Left lung (tissue), 10 donors: ENCODE data around the gene LYRM2. TPM values are rescaled to one million over a fixed set of nuclear protein-coding genes. Genes with fewer than 3 reads are reported as not detected.

ENCODE experiments used
- ATAC-seq: fragments of 200-7000 bp; cut with Tn5 transposase; one replicate; pipeline ENCODE4 v1.9.1; 2020; ENCODE audit warnings: moderate library complexity
- DNase-seq, 4 donors: peaks; one replicate each; pipeline ENCODE4 v3.0.0-alpha.2; 2013 to 2020
- H3K27ac ChIP-seq, 2 donors: fragments of 200-600 bp; sonication (generic) in 1 of 2; one replicate each; pipeline versions ENCODE4 v1.5.0 to v1.8.0; 2020 to 2021
- H3K27me3 ChIP-seq, 2 donors: fragments of 200-600 bp; sonication (generic) in 1 of 2; one replicate each; pipeline versions ENCODE4 v1.5.0 to v1.8.0; 2020 to 2021
- H3K36me3 ChIP-seq, 2 donors: fragments of 200-600 bp; sonication (generic) in 1 of 2; one replicate each; pipeline versions ENCODE4 v1.5.0 to v1.8.0; 2020 to 2021
- H3K4me1 ChIP-seq, 2 donors: fragments of 200-600 bp; one replicate each; pipeline ENCODE4 v1.8.0; 2021
- H3K4me3 ChIP-seq, 2 donors: fragments of 200-600 bp; sonication (generic) in 1 of 2; one replicate each; pipeline versions ENCODE4 v1.5.0 to v1.8.0; 2020 to 2021; ENCODE audit warnings: mild to moderate bottlenecking in 1 of 2
- H3K9me3 ChIP-seq, 2 donors: fragments of 200-600 bp; sonication (generic) in 1 of 2; one replicate each; pipeline versions ENCODE4 v1.5.0 to v1.8.0; 2020 to 2021
- CTCF ChIP-seq, 2 donors: fragments of 200-600 bp; sonication (generic) in 1 of 2; IDR thresholded peaks; one replicate each; pipeline versions ENCODE4 v1.5.0 to v1.8.0; 2021; ENCODE audit warnings: antibody characterized with exemption in 2 of 2
- intact Hi-C, 2 donors: fragments of 100-400 bp; cut with DNase I; formaldehyde crosslinking; loops; one replicate each; pipeline versions ENCODE4 v1.11.2 to v1.14.2; 2022
- polyA plus RNA-seq, 6 donors: library from polyadenylated mRNA; unstranded; fragments of 120-200 nt; gene quantifications; one replicate each; pipeline ENCODE4 v1.2.1, GENCODE V29; 2013; ENCODE audit not compliant: insufficient read length in 6 of 6
- total RNA-seq, 2 donors: library from RNA; stranded (reverse); fragmentation: NEBNext Ultra II Directional; extraction: Animal tissue kit (Norgen Biotek cat#: 25700); gene quantifications; one replicate each; pipeline ENCODE4 v1.2.1, GENCODE V29; 2021
- donor health status: DM: no; HTN: yes; CAD: no.
- donor health status: DM: no; HTN: no; CAD: no.

LYRM2 gene
- total and polyA plus RNA-seq, 8 donors = 34.4 to 46.4 (median 41.8) TPM

- Histone ChIP-seq H3K36me3 (no peaks in the 10 kb centered on the region), H3K4me1 (peaks cover 0 to 5% of the 10 kb centered on the region in 2 donors), H3K27ac (no peak overlapping the region), H3K4me3 (no peak overlapping the region), H3K27me3 (no peaks in the 10 kb centered on the region), H3K9me3 (no peaks in the 10 kb centered on the region)
- TF ChIP-seq CTCF (IDR thresholded peaks at IDR 0.05) = no peak
- DNase-seq = no peak
- peak; percentile 22 for ATAC-seq
- intact Hi-C loops = no loop called here
Measured at GRCh38 chr6:89564752-89565427, 73.7 kb downstream of the LYRM2 start.

GRCh38 chr6:89563866-89564265 lies 74.7 kb downstream of the LYRM2 start:
- no peak for TF ChIP-seq CTCF (IDR thresholded peaks at IDR 0.05)
- intact Hi-C loops = no loop called here
- Histone ChIP-seq H3K4me3 (no peak overlapping the region), H3K27ac (no peak overlapping the region), H3K27me3 (no peaks in the 10 kb centered on the region), H3K36me3 (no peaks in the 10 kb centered on the region), H3K9me3 (no peaks in the 10 kb centered on the region), H3K4me1 (peaks cover 0 to 5% of the 10 kb centered on the region in 2 donors)
- DNase-seq (no peak), ATAC-seq (no peak)

- intact Hi-C loops = no loop called here
- DNase-seq (no peak), ATAC-seq (peak; percentile 62)
- no peaks in the 10 kb centered on the region for H3K36me3 ChIP-seq
- H3K4me1 ChIP-seq = peaks cover 0 to 5% of the 10 kb centered on the region in 2 donors
- H3K4me3 ChIP-seq = no peak overlapping the region
- H3K27ac ChIP-seq = no peak overlapping the region
- no peaks in the 10 kb centered on the region for H3K27me3 ChIP-seq
- peaks cover 0 to 4% of the 10 kb centered on the region in 2 donors for H3K9me3 ChIP-seq
- no peak for TF ChIP-seq CTCF (IDR thresholded peaks at IDR 0.05)
Measured at GRCh38 chr6:89562093-89562973, 76.2 kb downstream of the LYRM2 start.

GRCh38 chr6:89559487-89559886 lies 79.1 kb downstream of the LYRM2 start:
- H3K4me3 ChIP-seq = no peak overlapping the region
- H3K27me3 ChIP-seq = no peaks in the 10 kb centered on the region
- intact Hi-C loops = no loop called here
- DNase-seq = no peak
- TF ChIP-seq CTCF (IDR thresholded peaks at IDR 0.05) = no peak
- peaks cover 0 to 4% of the 10 kb centered on the region in 2 donors for H3K9me3 ChIP-seq
- H3K36me3 ChIP-seq = no peaks in the 10 kb centered on the region
- H3K4me1 ChIP-seq = no peaks in the 10 kb centered on the region
- ATAC-seq = no peak
- no peak overlapping the region for H3K27ac ChIP-seq

- Histone ChIP-seq H3K4me3 (no peak overlapping the region), H3K4me1 (no peaks in the 10 kb centered on the region), H3K27ac (no peak overlapping the region), H3K36me3 (no peaks in the 10 kb centered on the region), H3K27me3 (no peaks in the 10 kb centered on the region), H3K9me3 (peaks cover 0 to 4% of the 10 kb centered on the region in 2 donors)
- DNase-seq (no peak), ATAC-seq (no peak)
- TF ChIP-seq CTCF (IDR thresholded peaks at IDR 0.05) = no peak
- intact Hi-C loops = no loop called here
Measured at GRCh38 chr6:89555806-89556205, 82.7 kb downstream of the LYRM2 start.
